GM23338 (cell line): Measurements from ENCODE around the gene METTL26. TPM values are rescaled to one million over a fixed set of nuclear protein-coding genes. Genes with fewer than 3 reads are reported as not detected.

Experiments used
- ATAC-seq: fragments of 200-7000 bp; cut with Tn5 transposase; 3 replicates; pipeline ENCODE4 v1.9.1; 2020
- DNase-seq: peaks from one replicate; pipeline ENCODE4 v3.0.0-alpha.2; 2015; ENCODE audit warnings: low spot score
- H2AFZ ChIP-seq: fragments of 200-600 bp; sonication (generic); 2 replicates; pipeline ENCODE4 v1.8.0; 2016; ENCODE audit warnings: antibody characterized with exemption, mild to moderate bottlenecking, moderate library complexity
- H3F3A ChIP-seq: fragments of 200-600 bp; sonication (generic); replicated peaks from 2 replicates; pipeline ENCODE4 v1.8.0; 2017; ENCODE audit warnings: antibody characterized with exemption, mixed run types, low read depth
- H3K27ac ChIP-seq: fragments of 200-600 bp; sonication (generic); 2 replicates; pipeline ENCODE4 v1.6.1; 2016; ENCODE audit warnings: low read depth
- H3K27me3 ChIP-seq: fragments of 200-600 bp; sonication (generic); 2 replicates; pipeline ENCODE4 v1.8.0; 2016; ENCODE audit warnings: mild to moderate bottlenecking, mixed run types, moderate library complexity; ENCODE audit not compliant: insufficient read depth
- H3K36me3 ChIP-seq: fragments of 200-600 bp; sonication (generic); 2 replicates; pipeline ENCODE4 v1.8.0; 2016; ENCODE audit warnings: mild to moderate bottlenecking; ENCODE audit not compliant: insufficient read depth
- H3K4me1 ChIP-seq: fragments of 200-600 bp; sonication (generic); 2 replicates; pipeline ENCODE4 v1.8.0; 2016; ENCODE audit warnings: mild to moderate bottlenecking, moderate library complexity; ENCODE audit not compliant: insufficient read depth
- H3K4me2 ChIP-seq: fragments of 200-600 bp; sonication (generic); 2 replicates; pipeline ENCODE4 v1.7.1; 2017; ENCODE audit warnings: mixed run types
- H3K4me3 ChIP-seq: fragments of 200-600 bp; sonication (generic); 2 replicates; pipeline ENCODE4 v1.6.1; 2016; ENCODE audit warnings: mixed run types
- H3K79me2 ChIP-seq: fragments of 200-600 bp; sonication (generic); replicated peaks from 2 replicates; pipeline ENCODE4 v1.8.0; 2017; ENCODE audit warnings: mild to moderate bottlenecking; ENCODE audit not compliant: insufficient read depth
- H3K9me2 ChIP-seq: fragments of 200-600 bp; sonication (generic); 2 replicates; pipeline ENCODE4 v1.8.0; 2017; ENCODE audit not compliant: insufficient read depth
- H4K20me1 ChIP-seq: fragments of 200-600 bp; sonication (generic); replicated peaks from 2 replicates; pipeline ENCODE4 v1.8.0; 2017; ENCODE audit warnings: mild to moderate bottlenecking; ENCODE audit not compliant: insufficient read depth
- H3K27ac Mint-ChIP-seq: 2 replicates; pipeline ENCODE4 v1.8.0; 2020; ENCODE audit warnings: inconsistent platforms, mild to moderate bottlenecking, moderate library complexity, mixed read lengths
- H3K27me3 Mint-ChIP-seq: 3 replicates; pipeline ENCODE4 v1.8.0; 2022; ENCODE audit warnings: low read depth, mild to moderate bottlenecking, moderate library complexity, mixed read lengths, inconsistent platforms; ENCODE audit not compliant: insufficient read depth, poor library complexity
- H3K36me3 Mint-ChIP-seq: 3 replicates; pipeline ENCODE4 v1.8.0; 2021; ENCODE audit warnings: low read depth, mild to moderate bottlenecking, inconsistent platforms, moderate library complexity, mixed read lengths
- H3K4me1 Mint-ChIP-seq: 3 replicates; pipeline ENCODE4 v1.8.0; 2020; ENCODE audit warnings: mild to moderate bottlenecking, inconsistent platforms, mixed read lengths
- H3K4me3 Mint-ChIP-seq: 3 replicates; pipeline ENCODE4 v1.8.0; 2021; ENCODE audit warnings: moderate library complexity, mild to moderate bottlenecking, inconsistent platforms, mixed read lengths
- H3K9me3 Mint-ChIP-seq: 3 replicates; pipeline ENCODE4 v1.8.0; 2020; ENCODE audit warnings: moderate library complexity, mild to moderate bottlenecking, inconsistent platforms, mixed read lengths
- EZH2phosphoT487 ChIP-seq: fragments of 200-600 bp; sonication (generic); IDR thresholded peaks from one replicate; pipeline ENCODE4 v1.8.1; 2018; ENCODE audit warnings: antibody characterized with exemption; ENCODE audit not compliant: unreplicated experiment
- JUNB ChIP-seq: IDR thresholded peaks from one replicate; pipeline ENCODE4 v1.6.1; 2016; ENCODE audit warnings: antibody characterized with exemption; ENCODE audit not compliant: unreplicated experiment
- NANOG ChIP-seq: IDR thresholded peaks from 2 replicates; pipeline ENCODE4 v1.6.1; 2016; ENCODE audit warnings: antibody characterized with exemption, borderline replicate concordance
- ZNF114 ChIP-seq: fragments of 250-450 bp; sonication (Bioruptor Pico); IDR thresholded peaks from 2 replicates; pipeline ENCODE4 v1.5.0; 2020; ENCODE audit warnings: mild to moderate bottlenecking, moderate library complexity
- ZNF331 ChIP-seq: fragments of 250-450 bp; sonication (Bioruptor Pico); IDR thresholded peaks from 2 replicates; pipeline ENCODE4 v1.5.0; 2020; ENCODE audit warnings: low read depth, mild to moderate bottlenecking, moderate library complexity
- polyA plus RNA-seq: library from polyadenylated mRNA; unstranded; fragments of >200 nt; fragmentation: Nextera tagmentation; extraction: Ambion mirVana; gene quantifications from 2 replicates; pipeline ENCODE4 v1.2.1, GENCODE V29; 2016
- total RNA-seq: library from RNA; depleted of rRNA; stranded (reverse); fragments of >200 nt; shearing (Covaris generic); gene quantifications from 2 replicates; pipeline ENCODE4 v1.2.3, GENCODE V29; 2014
- TF ChIP-seq, protein P1 (sequence below): fragments of 250-450 bp; sonication (Bioruptor Pico); IDR thresholded peaks from 2 replicates; pipeline ENCODE4 v1.5.0; 2020; ENCODE audit warnings: mild to moderate bottlenecking, moderate library complexity
- TF ChIP-seq, protein P2 (sequence below), 2 experiments: fragments of 200-600 bp in 1 of 2; sonication (generic) in 1 of 2; conservative IDR thresholded peaks; 2 replicates each; pipeline versions ENCODE4 v1.5.1 to v1.6.1; 2016 to 2017; ENCODE audit warnings: antibody characterized with exemption in 2 of 2, low read depth in 2 of 2, mild to moderate bottlenecking in 2 of 2, moderate library complexity in 1 of 2

METTL26 gene
- total and polyA plus RNA-seq, 2 experiments from 2014 or later, result 153 to 223 TPM

DNA sequence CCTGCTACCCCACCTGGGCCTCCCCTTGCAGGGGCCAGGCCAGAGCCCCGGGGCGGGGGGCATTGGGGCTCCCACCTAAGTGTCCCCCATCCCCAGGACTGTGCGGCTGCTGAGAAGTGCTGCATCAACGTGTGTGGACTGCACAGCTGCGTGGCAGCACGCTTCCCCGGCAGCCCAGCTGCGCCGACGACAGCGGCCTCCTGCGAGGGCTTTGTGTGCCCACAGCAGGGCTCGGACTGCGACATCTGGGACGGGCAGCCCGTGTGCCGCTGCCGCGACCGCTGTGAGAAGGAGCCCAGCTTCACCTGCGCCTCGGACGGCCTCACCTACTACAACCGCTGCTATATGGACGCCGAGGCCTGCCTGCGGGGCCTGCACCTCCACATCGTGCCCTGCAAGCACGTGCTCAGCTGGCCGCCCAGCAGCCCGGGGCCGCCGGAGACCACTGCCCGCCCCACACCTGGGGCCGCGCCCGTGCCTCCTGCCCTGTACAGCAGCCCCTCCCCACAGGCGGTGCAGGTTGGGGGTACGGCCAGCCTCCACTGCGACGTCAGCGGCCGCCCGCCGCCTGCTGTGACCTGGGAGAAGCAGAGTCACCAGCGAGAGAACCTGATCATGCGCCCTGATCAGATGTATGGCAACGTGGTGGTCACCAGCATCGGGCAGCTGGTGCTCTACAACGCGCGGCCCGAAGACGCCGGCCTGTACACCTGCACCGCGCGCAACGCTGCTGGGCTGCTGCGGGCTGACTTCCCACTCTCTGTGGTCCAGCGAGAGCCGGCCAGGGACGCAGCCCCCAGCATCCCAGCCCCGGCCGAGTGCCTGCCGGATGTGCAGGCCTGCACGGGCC is 3.4 kb downstream of the METTL26 start (continued):
- TF ChIP-seq, protein P1, sequence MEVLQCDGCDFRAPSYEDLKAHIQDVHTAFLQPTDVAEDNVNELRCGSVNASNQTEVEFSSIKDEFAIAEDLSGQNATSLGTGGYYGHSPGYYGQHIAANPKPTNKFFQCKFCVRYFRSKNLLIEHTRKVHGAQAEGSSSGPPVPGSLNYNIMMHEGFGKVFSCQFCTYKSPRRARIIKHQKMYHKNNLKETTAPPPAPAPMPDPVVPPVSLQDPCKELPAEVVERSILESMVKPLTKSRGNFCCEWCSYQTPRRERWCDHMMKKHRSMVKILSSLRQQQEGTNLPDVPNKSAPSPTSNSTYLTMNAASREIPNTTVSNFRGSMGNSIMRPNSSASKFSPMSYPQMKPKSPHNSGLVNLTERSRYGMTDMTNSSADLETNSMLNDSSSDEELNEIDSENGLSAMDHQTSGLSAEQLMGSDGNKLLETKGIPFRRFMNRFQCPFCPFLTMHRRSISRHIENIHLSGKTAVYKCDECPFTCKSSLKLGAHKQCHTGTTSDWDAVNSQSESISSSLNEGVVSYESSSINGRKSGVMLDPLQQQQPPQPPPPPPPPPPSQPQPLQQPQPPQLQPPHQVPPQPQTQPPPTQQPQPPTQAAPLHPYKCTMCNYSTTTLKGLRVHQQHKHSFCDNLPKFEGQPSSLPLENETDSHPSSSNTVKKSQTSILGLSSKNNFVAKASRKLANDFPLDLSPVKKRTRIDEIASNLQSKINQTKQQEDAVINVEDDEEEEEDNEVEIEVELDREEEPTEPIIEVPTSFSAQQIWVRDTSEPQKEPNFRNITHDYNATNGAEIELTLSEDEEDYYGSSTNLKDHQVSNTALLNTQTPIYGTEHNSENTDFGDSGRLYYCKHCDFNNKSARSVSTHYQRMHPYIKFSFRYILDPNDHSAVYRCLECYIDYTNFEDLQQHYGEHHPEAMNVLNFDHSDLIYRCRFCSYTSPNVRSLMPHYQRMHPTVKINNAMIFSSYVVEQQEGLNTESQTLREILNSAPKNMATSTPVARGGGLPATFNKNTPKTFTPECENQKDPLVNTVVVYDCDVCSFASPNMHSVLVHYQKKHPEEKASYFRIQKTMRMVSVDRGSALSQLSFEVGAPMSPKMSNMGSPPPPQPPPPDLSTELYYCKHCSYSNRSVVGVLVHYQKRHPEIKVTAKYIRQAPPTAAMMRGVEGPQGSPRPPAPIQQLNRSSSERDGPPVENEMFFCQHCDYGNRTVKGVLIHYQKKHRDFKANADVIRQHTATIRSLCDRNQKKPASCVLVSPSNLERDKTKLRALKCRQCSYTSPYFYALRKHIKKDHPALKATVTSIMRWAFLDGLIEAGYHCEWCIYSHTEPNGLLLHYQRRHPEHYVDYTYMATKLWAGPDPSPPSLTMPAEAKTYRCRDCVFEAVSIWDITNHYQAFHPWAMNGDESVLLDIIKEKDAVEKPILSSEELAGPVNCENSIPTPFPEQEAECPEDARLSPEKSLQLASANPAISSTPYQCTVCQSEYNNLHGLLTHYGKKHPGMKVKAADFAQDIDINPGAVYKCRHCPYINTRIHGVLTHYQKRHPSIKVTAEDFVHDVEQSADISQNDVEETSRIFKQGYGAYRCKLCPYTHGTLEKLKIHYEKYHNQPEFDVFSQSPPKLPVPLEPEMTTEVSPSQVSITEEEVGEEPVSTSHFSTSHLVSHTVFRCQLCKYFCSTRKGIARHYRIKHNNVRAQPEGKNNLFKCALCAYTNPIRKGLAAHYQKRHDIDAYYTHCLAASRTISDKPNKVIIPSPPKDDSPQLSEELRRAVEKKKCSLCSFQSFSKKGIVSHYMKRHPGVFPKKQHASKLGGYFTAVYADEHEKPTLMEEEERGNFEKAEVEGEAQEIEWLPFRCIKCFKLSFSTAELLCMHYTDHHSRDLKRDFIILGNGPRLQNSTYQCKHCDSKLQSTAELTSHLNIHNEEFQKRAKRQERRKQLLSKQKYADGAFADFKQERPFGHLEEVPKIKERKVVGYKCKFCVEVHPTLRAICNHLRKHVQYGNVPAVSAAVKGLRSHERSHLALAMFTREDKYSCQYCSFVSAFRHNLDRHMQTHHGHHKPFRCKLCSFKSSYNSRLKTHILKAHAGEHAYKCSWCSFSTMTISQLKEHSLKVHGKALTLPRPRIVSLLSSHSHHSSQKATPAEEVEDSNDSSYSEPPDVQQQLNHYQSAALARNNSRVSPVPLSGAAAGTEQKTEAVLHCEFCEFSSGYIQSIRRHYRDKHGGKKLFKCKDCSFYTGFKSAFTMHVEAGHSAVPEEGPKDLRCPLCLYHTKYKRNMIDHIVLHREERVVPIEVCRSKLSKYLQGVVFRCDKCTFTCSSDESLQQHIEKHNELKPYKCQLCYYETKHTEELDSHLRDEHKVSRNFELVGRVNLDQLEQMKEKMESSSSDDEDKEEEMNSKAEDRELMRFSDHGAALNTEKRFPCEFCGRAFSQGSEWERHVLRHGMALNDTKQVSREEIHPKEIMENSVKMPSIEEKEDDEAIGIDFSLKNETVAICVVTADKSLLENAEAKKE (CRISPR knock-in tag), result no peak
- TF ChIP-seq EZH2phosphoT487, result no peak
- TF ChIP-seq ZNF114 (CRISPR knock-in tag), result no peak
- TF ChIP-seq JUNB, result no peak

DNA sequence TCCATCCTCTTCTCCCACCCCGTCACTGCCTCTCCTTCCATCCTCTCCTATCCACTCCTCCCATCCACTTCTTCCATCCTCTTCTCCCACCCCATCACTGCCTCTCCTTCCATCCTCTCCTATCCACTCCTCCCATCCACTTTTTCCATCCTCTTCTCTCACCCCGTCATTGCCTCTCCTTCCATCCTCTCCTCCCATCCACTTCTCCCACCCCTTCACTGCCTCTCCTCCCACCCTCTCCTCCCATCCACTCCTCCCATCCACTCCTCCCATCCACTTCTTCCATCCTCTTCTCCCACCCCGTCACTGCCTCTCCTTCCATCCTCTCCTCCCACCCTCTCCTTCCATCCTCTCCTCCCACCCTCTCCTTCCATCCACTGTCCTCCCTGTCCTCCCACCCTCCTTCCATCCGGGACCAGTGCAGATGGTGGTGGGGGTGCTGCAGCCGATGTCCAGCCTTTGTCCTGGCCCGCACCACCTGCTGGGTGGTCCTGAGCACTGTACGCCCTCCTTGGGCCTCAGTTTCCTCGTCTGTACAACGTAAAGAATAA is 4.2 kb downstream of the METTL26 start:
- H4K20me1 ChIP-seq, result no peaks in the 10 kb centered on the region
- H3K36me3 ChIP-seq, result no peaks in the 10 kb centered on the region
- ATAC-seq (no peak), DNase-seq (no peak)
- H3F3A ChIP-seq, result no peaks in the 10 kb centered on the region
- no peak overlapping the region for H3K4me3 ChIP-seq
- no peaks in the 10 kb centered on the region; the same call in 1 of the 2 replicates for H3K79me2 ChIP-seq
- H3K27ac ChIP-seq, result no peak overlapping the region
- no peaks in the 10 kb centered on the region for H3K27me3 ChIP-seq
- peaks cover 13% of the 10 kb centered on the region for H3K4me1 ChIP-seq
- Mint-ChIP-seq H3K36me3 (no peaks in the 10 kb centered on the region), H3K27me3 (peaks cover 19% of the 10 kb centered on the region), H3K4me1 (peaks cover 12% of the 10 kb centered on the region), H3K27ac (no peak overlapping the region), H3K4me3 (no peak overlapping the region; the same call in 1 of the 3 replicates), H3K9me3 (peaks cover 4% of the 10 kb centered on the region; the same call in 2 of the 3 replicates)
- H2AFZ ChIP-seq, result no peak overlapping the region
- H3K4me2 ChIP-seq, result no peak overlapping the region
- no peaks in the 10 kb centered on the region for H3K9me2 ChIP-seq
- no peak for TF ChIP-seq ZNF331 (CRISPR knock-in tag)
- TF ChIP-seq NANOG, result no peak
- TF ChIP-seq, protein P2, sequence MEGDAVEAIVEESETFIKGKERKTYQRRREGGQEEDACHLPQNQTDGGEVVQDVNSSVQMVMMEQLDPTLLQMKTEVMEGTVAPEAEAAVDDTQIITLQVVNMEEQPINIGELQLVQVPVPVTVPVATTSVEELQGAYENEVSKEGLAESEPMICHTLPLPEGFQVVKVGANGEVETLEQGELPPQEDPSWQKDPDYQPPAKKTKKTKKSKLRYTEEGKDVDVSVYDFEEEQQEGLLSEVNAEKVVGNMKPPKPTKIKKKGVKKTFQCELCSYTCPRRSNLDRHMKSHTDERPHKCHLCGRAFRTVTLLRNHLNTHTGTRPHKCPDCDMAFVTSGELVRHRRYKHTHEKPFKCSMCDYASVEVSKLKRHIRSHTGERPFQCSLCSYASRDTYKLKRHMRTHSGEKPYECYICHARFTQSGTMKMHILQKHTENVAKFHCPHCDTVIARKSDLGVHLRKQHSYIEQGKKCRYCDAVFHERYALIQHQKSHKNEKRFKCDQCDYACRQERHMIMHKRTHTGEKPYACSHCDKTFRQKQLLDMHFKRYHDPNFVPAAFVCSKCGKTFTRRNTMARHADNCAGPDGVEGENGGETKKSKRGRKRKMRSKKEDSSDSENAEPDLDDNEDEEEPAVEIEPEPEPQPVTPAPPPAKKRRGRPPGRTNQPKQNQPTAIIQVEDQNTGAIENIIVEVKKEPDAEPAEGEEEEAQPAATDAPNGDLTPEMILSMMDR (conservative IDR thresholded peaks at IDR 0.05; ENCODE audit: low read depth in 2 of 2), result no peak
